C4-2B (cell line): ENCODE measurements around the gene SLC6A8.
"Not testable (repeated sequence)": the region's sequence is repeated elsewhere in the genome, so short reads cannot be mapped to it uniquely, and the experiment has no call there.

Source experiments
- H3K27ac ChIP-seq: fragments of 450-650 bp; 2 replicates; pipeline ENCODE4 v1.5.1; 2017
- ZFX ChIP-seq: fragments of 450-650 bp; IDR thresholded peaks from 2 replicates; pipeline ENCODE4 v1.6.1; 2017
- TF ChIP-seq, protein P1 (sequence below): fragments of 450-650 bp; conservative IDR thresholded peaks from 2 replicates; pipeline ENCODE4 v1.5.1; 2017; ENCODE audit warnings: mild to moderate bottlenecking

SLC6A8 gene

GRCh38 chrX:153740631-153741222 lies 53.0 kb downstream of the SLC6A8 start:
- no peak for TF ChIP-seq ZFX
- TF ChIP-seq, protein P1, sequence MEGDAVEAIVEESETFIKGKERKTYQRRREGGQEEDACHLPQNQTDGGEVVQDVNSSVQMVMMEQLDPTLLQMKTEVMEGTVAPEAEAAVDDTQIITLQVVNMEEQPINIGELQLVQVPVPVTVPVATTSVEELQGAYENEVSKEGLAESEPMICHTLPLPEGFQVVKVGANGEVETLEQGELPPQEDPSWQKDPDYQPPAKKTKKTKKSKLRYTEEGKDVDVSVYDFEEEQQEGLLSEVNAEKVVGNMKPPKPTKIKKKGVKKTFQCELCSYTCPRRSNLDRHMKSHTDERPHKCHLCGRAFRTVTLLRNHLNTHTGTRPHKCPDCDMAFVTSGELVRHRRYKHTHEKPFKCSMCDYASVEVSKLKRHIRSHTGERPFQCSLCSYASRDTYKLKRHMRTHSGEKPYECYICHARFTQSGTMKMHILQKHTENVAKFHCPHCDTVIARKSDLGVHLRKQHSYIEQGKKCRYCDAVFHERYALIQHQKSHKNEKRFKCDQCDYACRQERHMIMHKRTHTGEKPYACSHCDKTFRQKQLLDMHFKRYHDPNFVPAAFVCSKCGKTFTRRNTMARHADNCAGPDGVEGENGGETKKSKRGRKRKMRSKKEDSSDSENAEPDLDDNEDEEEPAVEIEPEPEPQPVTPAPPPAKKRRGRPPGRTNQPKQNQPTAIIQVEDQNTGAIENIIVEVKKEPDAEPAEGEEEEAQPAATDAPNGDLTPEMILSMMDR, result no peak
- no peak overlapping the region for H3K27ac ChIP-seq

GRCh38 chrX:153741446-153741845 lies 53.7 kb downstream of the SLC6A8 start:
- H3K27ac ChIP-seq, result no peak overlapping the region
- TF ChIP-seq, protein P1, result no peak
- TF ChIP-seq ZFX, result no peak

DNA sequence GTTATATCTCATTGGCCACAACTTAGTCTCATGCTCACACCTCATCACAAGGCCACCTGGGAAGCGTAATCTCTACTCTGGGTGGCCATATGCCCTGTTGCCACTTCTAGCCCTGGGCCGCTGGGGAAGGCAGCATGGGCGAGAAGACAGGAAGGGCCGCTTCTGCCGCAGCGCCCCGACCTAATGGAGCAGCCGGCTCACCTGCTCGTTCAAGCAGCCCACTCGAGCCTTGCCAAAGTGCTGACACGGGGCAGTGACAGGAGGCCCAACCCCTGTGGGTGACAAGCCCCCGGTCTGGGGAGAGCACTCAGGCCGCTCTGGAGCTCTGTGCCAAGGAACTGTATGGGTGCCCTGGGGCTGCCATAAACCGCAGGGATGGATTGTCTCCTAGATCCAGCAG lies 54.4 kb downstream of the SLC6A8 start:
- H3K27ac ChIP-seq, result not testable (repeated sequence)

- H3K27ac ChIP-seq, result not testable (repeated sequence)
These were observed 55.2 kb downstream of the SLC6A8 start for GRCh38 chrX:153742796-153743467.

DNA sequence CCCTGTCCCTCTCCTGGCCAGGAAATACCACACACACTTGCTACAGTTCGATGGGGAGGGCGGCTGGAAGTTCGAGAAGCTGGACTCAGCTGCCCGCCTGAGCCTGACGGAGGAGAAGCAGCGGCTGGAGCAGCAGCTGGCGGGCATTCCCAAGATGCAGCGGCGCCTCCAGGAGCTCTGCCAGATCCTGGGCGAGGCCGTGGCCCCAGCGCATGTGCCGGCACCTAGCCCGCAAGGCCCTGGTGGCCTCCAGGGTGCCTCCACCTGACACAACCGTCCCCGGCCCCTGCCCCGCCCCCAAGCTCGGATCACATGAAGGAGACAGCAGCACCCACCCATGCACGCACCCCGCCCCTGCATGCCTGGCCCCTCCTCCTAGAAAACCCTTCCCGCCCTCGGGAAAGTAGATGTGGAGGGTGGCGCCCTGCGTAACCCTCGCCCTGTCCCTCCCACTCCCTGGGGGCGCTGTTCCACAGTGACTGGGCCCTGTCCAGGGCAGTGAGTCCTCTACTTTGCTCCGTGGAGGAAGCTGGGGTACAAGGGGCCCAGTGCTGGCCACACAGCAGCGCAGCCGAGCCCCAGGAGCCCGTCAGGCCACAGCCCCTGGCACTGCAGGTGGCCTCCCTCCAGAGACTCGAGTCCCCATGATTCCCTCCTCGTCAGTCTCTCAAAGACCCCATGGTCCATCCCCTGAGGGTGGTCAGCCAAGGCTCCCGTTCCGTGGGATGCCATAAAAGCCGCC lies 55.9 kb downstream of the SLC6A8 start:
- not testable (repeated sequence) for H3K27ac ChIP-seq

DNA sequence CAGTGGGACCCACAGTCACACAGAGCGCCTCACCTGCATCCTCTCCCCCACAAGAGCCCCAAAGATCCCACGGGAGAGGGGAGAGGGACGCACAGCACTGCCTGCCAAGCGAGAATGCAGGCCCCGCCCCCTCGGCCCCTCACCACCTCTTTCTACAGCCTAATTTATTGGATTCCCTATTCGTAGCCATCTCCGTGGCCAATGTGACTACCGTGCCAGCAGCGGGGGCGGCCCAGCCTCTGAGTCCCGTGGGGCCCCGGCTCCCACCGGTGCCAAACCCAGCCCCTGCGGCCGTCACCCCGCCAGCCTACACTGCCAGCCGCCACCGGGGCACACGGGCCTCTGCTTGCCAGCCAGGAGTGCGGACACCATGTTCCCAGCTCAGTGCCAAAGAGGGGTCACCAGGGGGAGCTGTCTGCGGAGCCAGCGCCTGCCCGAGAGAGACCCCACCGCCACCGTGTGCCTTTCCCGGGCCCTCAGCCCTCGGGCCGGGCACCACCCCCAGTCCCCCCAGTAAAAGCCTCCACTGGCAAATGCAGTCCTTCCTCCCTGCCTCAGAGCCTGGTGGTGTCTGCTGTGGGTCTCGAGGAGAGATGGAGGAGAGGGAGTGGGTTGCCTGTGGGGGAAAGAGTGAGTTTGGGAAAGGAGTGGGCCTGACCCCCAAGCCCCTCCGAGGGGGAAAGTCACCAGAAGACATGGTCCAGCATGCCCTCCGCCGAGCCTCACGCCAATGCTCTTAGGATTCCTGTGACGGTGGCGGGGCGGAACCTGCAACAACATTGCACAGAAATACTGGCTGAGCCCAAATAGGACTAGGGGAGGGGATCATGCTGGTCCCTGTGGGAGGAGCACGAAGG lies 56.7 kb downstream of the SLC6A8 start:
- TF ChIP-seq, protein P1, result no peak
- TF ChIP-seq ZFX, result no peak
- no peak overlapping the region for H3K27ac ChIP-seq

- not testable (repeated sequence) for H3K27ac ChIP-seq
These were observed 57.3 kb downstream of the SLC6A8 start for GRCh38 chrX:153745067-153745433.
